Skin of body (tissue), 2 donors: ENCODE data around the gene LAMA2. TPM values are rescaled to one million over a fixed set of nuclear protein-coding genes. Genes with fewer than 3 reads are reported as not detected.

ENCODE experiments used
- DNase-seq: peaks from one replicate; lab custom pipeline; 2025; lab: John Stamatoyannopoulos, UW
- total RNA-seq: library from RNA; depleted of rRNA; stranded (reverse); fragments of >200 nt; gene quantifications from one replicate; pipeline ENCODE4 v1.2.3, GENCODE V29; 2014

The LAMA2 gene
- total RNA-seq, 1 donor from 2014 or later, result 87.4 TPM

DNA sequence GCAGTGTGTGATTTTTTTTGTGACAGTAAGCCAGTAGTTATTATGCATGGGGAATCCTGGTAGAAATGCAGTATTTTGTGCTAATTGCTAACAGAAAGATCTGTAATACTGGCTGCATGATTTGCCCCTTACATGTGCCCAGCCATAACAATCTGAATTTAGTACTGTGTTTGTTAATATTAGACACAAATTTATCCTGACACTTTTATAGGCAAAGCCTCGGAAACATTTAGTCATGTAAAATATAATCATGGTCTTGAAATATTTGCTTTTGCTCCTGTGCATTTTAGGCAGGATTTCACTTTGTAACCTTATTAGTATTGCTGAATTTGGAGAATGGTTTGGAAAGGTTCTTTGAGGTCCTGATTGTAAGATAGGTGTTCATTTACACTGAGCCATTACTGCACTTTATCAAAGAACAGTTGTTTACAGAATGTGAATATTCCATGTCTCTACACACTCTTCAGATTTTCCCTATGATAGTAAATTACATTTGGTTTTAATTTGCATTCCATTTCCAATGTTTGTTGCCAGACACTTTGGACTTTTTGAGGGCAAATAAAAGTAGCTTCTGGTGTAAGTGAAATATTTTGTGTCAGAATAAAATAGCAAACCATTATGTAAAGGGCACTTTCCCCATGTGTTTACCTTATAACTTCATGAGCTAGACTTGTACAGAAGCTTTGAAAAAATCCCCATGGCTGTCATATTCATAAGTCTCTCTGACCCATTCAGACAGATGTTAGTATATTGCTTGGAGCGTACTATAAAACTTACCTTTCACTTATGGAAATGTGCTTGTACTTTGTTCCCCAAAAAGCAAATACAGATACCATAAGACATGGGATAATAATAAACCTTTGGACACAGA lies 477.1 kb downstream of the LAMA2 start:
- DNase-seq, result no peak

DNA sequence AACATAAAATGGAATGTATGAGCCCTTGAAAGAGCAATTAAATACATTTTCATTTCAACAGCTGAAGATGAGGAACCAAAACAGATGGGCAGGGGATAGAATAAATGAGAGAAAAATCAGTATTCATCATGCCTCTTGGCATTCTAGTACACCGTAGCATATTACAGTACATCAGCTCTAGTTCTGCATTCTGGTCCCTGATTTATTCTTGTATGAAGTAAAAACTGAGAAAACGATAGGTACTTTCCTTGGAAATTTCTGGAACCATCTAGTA lies 477.7 kb downstream of the LAMA2 start:
- no peak for DNase-seq

DNA sequence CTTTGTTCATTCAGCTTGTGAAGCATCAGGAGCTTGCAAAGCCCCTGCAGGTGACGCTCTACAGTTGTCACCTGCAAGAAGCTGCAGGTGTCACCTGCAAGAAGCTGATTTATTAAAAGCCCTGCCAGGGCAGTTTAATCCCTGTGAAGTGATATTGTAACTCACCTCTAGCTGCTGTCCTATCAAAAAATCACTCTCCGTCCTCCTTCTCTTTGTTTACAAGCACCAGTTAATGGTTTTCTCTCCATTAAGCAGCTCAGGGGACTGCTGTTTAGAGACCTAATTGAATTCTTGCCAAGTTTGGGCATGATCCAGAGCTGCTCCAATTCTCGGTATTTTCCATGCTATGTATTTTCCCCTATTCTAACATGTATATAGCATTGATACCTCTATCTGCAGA lies 481.1 kb downstream of the LAMA2 start:
- DNase-seq, result no peak

DNA sequence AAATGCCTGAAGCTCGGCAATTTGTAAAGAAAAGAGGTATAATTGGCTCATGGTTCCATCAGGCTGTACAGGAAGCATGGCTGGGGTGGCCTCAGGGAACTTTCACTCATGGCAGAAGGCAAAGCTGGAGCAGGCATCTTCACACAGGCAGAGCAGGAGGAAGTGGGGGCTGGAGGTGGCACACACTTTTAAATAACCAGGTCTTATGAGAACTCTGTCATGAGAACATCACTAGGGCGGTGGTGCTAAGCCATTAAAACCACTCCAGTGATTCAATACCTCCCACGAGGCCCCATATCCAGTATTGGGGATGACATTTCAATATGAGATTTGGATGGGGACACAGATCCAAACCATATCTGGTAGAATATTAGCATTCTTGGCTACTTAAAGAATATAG lies 481.8 kb downstream of the LAMA2 start:
- DNase-seq, result no peak

DNA sequence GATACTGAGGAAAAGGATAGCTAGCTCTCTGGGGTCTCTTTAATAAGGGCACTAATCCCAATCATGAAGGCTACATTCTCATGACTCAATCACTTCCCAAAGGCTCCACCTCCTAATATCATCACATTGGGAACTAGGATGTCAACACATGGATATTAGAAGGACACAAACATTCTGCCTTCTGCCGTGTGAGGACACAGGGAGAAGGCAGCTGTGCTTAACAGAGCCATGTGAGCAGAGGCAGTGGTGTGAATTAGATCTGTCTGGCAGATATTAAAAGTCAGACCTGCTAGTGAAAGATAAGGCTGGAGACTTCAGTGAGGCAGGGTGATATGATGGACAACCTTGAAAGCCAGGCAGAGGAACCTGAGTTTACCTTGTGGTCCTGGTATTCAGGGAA lies 485.1 kb downstream of the LAMA2 start:
- no peak for DNase-seq

DNA sequence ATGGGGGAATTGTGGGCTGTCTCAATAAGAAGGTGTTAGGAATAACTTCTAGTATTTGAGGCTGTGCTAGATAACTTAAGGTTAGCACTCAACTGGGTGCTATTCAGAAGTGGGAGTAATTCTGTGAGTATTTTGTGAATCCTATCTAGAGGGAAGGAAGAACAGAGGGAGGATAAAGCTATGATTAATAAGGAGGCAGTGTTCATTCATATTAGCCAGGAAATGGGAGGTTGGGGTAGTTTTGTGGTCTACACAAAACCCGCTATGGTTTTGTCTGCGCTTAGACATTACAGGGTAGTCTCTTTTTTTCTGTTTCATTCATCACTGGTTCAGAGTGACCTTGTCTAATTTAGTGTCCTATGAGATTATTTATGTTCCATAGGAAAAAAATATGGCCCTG lies 486.0 kb downstream of the LAMA2 start:
- no peak for DNase-seq

DNA sequence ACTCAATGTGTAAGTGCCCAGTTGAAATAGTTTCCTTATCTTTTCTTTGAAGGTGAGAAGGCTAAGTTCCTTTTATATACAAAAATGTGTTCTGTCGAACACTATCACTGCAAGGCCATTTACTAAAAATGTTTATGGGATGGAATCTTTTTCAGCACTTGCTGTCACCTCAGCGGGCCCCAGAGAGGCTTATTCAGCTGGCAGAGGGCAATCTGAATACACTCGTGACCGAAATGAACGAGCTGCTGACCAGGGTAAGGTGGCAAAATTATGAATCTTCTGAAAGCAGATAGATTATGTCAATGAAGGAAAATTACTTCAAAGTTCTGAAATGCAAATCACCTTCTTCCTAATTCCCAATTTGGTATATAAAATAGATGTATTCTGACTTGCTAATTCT lies 486.8 kb downstream of the LAMA2 start:
- DNase-seq, result no peak

DNA sequence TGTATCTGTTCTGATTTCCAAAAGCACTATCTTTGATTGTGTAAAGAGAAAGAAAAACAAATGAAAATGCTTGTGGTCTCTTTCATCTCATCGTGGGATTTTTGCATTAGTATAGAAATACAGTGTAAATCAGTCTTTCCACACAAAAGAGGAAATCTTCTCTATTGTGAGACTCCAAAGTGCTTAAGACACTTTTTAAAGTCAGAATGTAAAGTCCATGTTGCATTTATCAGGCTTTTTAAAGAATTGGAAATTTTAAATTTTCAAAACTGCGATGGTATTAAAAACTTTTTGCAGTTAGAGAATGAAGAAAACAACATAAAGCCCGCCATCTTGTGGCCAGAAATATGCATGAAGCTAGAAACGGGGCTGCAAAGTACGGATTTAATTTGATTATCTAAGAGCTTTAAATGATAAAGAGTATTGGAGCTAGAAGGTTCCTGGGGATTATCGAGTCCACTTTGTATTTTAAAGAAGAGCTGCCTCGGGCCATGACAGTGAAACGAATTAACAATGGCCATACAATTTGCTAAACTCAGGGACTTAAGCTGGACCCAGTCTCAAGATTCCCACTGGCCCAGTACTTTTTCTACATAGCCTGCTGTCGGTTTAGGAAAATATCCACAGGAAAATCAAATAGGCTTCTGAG lies 487.5 kb downstream of the LAMA2 start:
- peak; percentile 37 for DNase-seq

DNA sequence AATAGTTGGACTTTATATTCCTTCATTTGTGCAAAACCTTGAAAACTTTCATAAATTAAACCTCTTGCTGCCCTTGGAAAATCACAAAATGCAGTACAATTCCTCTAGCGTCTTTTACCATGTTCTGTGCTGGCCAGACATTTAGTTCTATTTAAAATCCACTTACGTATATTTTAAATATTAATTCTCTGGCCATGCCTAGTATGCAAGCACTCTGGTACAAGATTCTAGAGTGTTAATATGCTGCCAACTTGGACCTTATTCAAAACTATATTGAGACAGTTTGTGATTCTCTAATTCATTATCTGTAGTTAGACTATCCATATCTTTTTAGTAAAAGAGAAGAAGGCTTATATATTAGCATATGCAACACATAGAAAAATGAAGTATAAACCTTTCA lies 498.9 kb downstream of the LAMA2 start:
- no peak for DNase-seq

DNA sequence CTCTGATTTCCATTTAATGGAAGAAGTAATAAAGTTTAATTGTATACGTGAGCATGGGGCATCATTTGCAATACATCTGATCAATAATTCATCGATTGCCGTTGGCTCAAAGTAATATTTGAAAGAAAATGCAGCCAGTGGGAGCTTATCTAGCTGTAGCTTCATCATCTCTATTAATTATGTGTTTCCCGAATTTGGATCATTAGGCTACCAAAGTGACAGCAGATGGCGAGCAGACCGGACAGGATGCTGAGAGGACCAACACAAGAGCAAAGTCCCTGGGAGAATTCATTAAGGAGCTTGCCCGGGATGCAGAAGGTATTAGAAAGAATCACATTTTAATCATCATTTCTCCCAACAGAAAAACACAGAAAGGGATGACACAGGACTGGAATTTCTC lies 500.0 kb downstream of the LAMA2 start:
- no peak for DNase-seq

DNA sequence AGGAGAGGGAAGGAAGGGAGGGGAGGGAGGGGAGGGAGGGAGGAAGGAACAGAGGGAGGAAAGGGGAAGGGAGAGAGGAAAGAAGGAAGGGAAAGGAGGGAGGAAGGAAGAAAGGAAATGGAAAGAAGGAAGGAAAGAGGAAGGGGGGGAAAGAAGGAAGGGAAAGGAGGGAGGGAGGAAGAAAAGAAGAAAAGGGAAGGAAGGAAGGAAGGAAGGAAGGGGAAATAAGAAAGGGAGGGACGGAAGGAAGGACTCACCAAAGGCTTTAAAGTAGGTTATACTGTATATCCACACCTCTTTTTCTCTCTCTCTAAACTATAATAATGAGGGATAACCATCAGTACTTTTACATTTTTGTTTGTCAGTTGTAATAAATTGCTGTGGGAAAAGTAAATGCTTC lies 502.2 kb downstream of the LAMA2 start:
- DNase-seq, result no peak

DNA sequence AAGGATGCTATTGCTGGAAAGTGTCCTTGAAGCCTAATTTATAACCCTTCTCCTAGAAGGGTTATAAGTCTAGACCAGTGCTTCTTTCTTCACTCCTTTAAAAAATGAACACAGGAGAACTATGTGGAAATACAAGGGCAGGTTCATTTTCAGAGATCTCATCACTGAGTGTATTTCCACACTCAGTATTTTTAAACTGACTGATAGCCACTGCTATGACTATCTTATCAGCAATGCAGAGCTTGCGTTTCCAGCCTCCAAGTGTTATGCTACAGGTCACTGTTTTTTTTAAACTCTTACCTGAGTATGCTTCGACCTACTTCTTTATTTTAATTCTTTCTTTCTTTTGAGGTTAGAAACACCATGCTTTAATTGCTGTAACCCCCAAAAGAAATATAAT lies 508.0 kb downstream of the LAMA2 start:
- no peak for DNase-seq

DNA sequence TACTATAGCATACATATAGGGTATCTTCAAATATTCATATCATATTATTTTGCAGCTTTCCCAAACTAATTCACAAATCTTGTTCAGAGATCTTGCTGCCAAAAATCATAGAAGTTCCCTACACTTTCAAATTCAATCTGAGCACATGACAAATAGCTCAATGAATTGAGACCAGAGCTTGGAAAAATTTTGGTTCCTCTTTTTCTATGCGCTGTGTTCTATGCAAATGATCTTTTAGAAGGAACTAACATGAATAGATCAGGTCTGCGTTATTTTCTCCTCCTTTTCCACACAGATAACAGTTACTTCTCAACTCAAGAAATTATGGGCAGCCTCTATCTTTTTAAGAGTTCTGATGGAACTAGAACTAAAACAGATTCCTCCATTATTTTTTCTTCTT lies 510.7 kb downstream of the LAMA2 start:
- no peak for DNase-seq

DNA sequence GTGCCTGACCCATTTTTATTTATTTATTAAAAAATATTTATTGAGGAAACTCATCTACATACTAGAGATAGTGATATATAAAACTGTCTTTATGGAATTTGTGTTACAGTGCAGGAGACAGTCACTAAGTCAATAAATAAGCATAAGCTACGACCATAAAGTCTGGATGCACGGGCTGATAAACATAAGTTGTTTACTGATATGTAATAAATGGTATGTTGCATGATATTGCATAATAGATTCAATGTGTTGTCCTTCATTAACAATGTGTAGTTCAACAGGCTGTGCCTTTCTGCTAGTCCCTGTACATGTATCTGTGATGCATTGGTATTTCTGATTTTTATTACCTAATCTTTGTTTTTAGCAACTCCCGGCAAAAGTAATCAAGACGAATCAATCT lies 515.8 kb downstream of the LAMA2 start:
- no peak for DNase-seq

DNA sequence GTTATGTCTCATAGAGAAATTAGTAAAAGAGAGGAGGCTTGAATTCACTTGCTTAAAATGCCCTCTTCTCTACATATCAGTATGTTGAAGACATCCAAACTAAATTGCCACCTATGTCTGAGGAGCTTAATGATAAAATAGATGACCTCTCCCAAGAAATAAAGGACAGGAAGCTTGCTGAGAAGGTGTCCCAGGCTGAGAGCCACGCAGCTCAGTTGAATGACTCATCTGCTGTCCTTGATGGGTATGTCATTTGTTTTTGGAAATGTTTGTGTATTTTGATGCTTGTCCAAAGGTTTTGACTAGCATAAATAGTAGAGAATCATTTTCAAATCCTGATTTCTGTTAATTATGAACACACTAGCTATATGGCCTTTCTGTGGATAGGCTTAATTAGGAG lies 519.3 kb downstream of the LAMA2 start:
- no peak for DNase-seq

DNA sequence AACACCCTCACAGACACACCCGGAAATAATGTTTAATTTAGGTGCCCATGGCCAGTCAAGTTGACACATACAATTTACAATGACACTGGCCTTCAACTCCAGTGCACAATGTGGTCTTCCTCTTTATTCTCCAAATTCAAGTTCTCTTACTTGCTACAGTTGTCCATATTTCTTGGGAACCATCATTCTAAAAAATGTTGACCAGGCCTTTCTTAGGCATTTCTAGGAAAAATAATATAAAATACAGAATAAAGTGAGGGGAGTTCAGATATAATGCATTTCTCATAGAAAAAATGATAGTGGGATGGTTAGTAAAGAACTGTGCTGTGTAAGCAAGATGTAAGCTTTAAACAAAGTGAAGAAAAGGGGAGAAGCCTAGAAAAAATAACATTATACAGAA lies 528.2 kb downstream of the LAMA2 start:
- DNase-seq, result no peak

DNA sequence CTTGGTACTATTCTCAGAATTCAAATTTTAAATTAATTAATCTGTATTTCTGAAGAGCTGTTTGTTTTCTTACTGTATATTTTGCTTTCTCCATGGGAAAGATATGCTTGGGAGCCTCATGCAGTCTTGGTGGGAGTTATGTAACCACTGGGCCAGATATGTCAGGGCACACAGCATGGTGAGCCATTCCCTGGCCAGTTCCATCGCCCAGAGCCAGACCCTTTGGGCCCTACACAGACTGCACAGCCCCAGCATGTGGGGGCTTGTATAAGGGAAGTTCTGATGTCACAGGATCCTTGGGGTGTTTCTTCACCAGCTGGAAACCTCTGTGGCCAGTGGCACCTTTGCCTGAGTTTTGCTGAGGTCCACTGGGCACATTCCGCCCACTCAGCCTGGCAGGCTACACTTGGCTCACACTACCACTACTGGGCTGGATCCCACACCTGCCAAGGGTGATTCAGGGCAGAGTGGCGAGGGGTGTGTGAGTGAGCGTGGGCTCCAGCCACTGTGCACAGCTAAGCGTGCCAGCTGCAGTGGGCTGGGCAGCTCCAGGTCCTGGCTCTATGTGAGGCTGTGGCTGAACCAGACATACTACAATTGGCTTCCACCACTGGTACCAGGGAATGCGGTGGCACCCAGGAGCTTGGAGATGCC lies 533.5 kb downstream of the LAMA2 start:
- no peak for DNase-seq

DNA sequence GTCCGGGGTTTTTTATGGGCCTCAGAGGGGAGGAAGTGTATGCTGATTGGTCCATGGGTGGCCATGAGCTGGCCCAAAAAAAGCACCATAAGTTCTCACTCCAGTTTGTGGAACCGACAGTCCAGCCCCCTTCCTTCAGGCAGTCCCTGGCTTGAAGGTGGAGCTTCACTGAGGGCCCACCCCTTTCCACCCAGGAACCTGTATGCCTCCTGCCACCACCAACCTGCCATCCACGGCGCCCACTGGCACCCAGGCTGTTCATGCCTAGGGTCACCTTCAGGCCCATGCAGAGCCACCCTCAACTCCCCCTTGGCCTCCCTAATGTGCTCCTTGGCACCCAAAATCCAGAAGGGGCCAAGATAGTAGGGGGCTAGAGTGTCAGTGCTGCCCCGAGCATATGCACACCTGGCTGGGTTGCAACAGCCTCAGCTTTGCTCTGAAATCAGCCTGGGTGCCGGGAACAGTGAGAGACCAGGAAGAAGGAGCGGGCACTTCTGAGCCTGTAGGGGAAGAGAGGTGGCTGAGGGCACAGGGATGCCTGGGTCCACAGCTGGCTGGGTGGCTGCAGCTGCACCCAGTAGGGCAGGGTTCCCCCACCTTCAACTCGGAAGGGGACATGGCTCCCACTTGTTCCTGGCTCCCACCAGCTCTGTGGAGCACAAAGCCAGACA lies 534.6 kb downstream of the LAMA2 start:
- no peak for DNase-seq

DNA sequence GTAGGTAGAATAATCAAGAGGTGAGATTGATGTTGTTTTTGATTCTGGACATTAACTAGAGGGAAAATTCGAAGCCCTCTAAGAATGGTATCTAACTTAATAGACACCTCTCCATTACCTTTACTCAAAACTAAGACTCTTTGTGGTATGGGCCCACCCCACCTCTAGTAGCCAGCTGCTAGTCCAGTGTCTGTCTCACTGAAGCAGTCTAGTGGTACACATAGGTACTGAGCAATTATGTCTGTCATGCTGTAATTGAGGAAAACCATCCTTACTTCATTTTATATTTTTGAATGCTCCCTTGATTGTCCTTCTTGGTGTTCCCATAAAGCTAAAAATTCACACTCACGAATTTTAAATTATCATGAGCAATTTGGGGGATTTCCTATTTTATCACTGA lies 536.4 kb downstream of the LAMA2 start:
- DNase-seq, result no peak

DNA sequence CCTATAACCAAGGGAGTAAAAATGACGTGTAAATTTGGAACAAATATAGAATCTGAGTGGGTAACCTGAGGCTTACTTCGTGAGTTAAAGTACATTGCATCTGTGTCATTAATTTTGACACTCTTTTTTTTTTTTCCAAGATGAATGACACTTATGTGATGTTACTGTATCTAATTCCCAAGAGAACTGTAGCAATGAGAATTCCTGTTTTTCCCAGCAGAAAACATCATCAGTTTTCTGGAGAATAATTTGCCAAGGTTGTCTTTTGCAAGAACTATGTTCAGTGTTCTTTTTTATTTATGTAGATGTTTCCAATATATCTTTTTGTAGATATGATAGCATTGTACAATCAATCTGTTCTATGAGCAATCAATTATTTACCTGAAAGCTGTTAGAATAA lies 543.4 kb downstream of the LAMA2 start:
- no peak for DNase-seq

DNA sequence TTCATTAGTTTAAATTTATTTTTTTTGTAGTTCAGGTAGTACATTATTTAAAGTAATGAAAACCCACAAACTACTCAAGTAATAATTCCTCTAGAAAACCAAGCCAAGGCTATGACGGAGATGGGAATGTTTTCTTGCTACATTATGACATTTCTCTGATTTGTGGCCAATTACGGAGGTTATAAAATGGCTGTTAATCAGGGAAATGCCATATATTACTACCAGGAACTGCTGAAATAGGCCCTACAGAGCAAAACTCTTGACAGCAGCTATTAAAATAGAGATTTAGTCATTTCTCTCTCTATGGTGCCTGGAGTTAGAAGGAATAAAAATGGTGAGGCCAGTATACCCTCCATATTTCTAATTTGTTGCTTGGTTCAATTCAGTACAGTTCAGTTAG lies 547.0 kb downstream of the LAMA2 start:
- DNase-seq, result no peak

DNA sequence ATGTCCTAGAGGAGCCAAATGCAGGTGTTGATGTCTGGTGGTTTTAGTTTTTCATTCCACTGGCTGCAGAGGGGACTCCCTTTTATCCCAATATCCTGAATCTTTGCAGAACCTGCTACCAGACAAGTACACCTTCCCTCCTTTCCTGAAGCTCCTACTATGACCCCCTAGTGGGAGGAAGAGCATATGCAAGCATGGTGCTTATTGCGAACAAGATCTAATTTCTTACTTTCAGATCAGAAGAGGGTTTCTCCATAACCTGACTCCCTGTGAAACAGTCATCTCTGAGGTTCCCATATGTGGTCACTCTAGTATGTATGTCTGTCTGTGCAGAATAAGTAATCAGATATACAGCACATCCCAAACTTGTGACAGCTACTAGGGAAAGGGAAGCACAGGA lies 549.8 kb downstream of the LAMA2 start:
- DNase-seq, result no peak
